Type B pancreatic cell (in vitro differentiated cells): Measurements from ENCODE around the gene LRRC3B. TPM values are rescaled to one million over a fixed set of nuclear protein-coding genes. Genes with fewer than 3 reads are reported as not detected.

Source experiments
- DNase-seq: peaks from one replicate; pipeline ENCODE4 v3.0.0; 2021; ENCODE audit warnings: mixed read lengths; ENCODE audit not compliant: unreplicated experiment; ENCODE audit errors: extremely low spot score
- H3K27ac Mint-ChIP-seq: 2 replicates; pipeline ENCODE4 v1.8.0; 2021; ENCODE audit warnings: mild to moderate bottlenecking, mixed read lengths
- H3K27me3 Mint-ChIP-seq: 2 replicates; pipeline ENCODE4 v1.8.0; 2021; ENCODE audit warnings: mixed read lengths
- H3K36me3 Mint-ChIP-seq: 2 replicates; pipeline ENCODE4 v1.8.0; 2021; ENCODE audit warnings: mixed read lengths
- H3K4me1 Mint-ChIP-seq: one replicate; pipeline ENCODE4 v1.8.0; 2021; ENCODE audit warnings: mixed read lengths; ENCODE audit not compliant: unreplicated experiment
- H3K4me3 Mint-ChIP-seq: 2 replicates; pipeline ENCODE4 v1.8.0; 2021; ENCODE audit warnings: mild to moderate bottlenecking, mixed read lengths
- H3K9me3 Mint-ChIP-seq: 2 replicates; pipeline ENCODE4 v1.8.0; 2021; ENCODE audit warnings: mixed read lengths
- CTCF ChIP-seq: fragments of 200-600 bp; sonication (generic); conservative IDR thresholded peaks from 2 replicates; pipeline ENCODE4 v1.5.0; 2021; ENCODE audit warnings: antibody characterized with exemption, mild to moderate bottlenecking
- total RNA-seq: library from RNA; stranded (reverse); gene quantifications from 2 replicates; pipeline ENCODE4 v1.2.1, GENCODE V29; 2021; ENCODE audit warnings: low replicate concordance

Gene LRRC3B
- total RNA-seq, 1 donor from 2014 or later = 4.4 TPM

- no peak for DNase-seq
- Mint-ChIP-seq H3K9me3 (no peaks in the 10 kb centered on the region), H3K4me3 (no peak overlapping the region), H3K27me3 (peaks cover 2% of the 10 kb centered on the region), H3K4me1 (no peaks in the 10 kb centered on the region), H3K36me3 (no peaks in the 10 kb centered on the region), H3K27ac (no peak overlapping the region)
- TF ChIP-seq CTCF = no peak
These were observed 109.3 kb downstream of the LRRC3B start for GRCh38 chr3:26731843-26732242.

GRCh38 chr3:26750263-26750662 lies 127.7 kb downstream of the LRRC3B start:
- no peaks in the 10 kb centered on the region for H3K27me3 Mint-ChIP-seq
- no peak for DNase-seq
- TF ChIP-seq CTCF = no peak
- H3K9me3 Mint-ChIP-seq = no peaks in the 10 kb centered on the region
- no peaks in the 10 kb centered on the region for H3K4me1 Mint-ChIP-seq
- no peak overlapping the region for H3K4me3 Mint-ChIP-seq
- H3K36me3 Mint-ChIP-seq = no peaks in the 10 kb centered on the region
- no peak overlapping the region for H3K27ac Mint-ChIP-seq

- no peak overlapping the region for H3K27ac Mint-ChIP-seq
- no peaks in the 10 kb centered on the region for H3K4me1 Mint-ChIP-seq
- H3K36me3 Mint-ChIP-seq = no peaks in the 10 kb centered on the region
- no peak for TF ChIP-seq CTCF
- DNase-seq = no peak
- no peaks in the 10 kb centered on the region for H3K27me3 Mint-ChIP-seq
- H3K4me3 Mint-ChIP-seq = no peak overlapping the region
- H3K9me3 Mint-ChIP-seq = no peaks in the 10 kb centered on the region
These were observed 129.9 kb downstream of the LRRC3B start for GRCh38 chr3:26752466-26752865.

- no peaks in the 10 kb centered on the region for H3K27me3 Mint-ChIP-seq
- H3K4me3 Mint-ChIP-seq = no peak overlapping the region
- DNase-seq = no peak
- H3K4me1 Mint-ChIP-seq = no peaks in the 10 kb centered on the region
- H3K36me3 Mint-ChIP-seq = no peaks in the 10 kb centered on the region
- TF ChIP-seq CTCF = no peak
- no peak overlapping the region for H3K27ac Mint-ChIP-seq
- no peaks in the 10 kb centered on the region for H3K9me3 Mint-ChIP-seq
These were observed 130.5 kb downstream of the LRRC3B start for GRCh38 chr3:26753095-26753494.

- Mint-ChIP-seq H3K36me3 (no peaks in the 10 kb centered on the region), H3K4me1 (no peaks in the 10 kb centered on the region), H3K4me3 (no peak overlapping the region), H3K9me3 (no peaks in the 10 kb centered on the region), H3K27ac (no peak overlapping the region), H3K27me3 (peaks cover 3% of the 10 kb centered on the region)
- no peak for TF ChIP-seq CTCF
- no peak for DNase-seq
These were observed 135.4 kb downstream of the LRRC3B start for GRCh38 chr3:26757978-26758377.
